NCI-H146 treated with DMSO at 0.1 percent for 48 hours (cell line): ENCODE results near the gene ZKSCAN7.
"Not testable (repeated sequence)": the region's sequence is repeated elsewhere in the genome, so short reads cannot be mapped to it uniquely, and the experiment has no call there.

ENCODE experiments used
- DNase-seq: peaks from one replicate; lab custom pipeline; 2025; ENCODE audit not compliant: unreplicated experiment; lab: John Stamatoyannopoulos, UW

Gene ZKSCAN7

GRCh38 chr3:44554626-44555592 is at the start of gene ZKSCAN7:
ZKSCAN7 (plus strand) TSS chr3:44555193; CDS start chr3:44557048, 1,855 bp downstream.
- peak; percentile 13 for DNase-seq

DNA sequence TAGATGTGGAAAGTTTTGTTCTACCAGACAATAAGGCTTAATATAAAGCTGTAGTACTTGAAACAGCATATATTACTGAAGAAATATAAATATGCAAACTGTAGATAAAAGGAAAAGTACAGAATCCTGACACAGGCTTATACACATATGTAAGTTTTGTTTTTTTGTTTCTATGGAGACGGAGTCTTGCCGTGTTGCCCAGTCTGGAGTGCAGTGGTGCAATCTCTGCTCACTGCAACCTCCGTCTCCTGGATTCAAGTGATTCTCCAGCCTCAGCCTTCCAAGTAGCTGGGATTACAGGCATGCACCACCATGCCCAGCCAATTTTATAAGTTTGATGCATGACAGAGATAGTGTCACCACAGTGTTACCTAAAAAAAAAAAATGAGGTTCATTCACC is 48.4 kb upstream of the ZKSCAN7 start:
- DNase-seq = no peak

DNA sequence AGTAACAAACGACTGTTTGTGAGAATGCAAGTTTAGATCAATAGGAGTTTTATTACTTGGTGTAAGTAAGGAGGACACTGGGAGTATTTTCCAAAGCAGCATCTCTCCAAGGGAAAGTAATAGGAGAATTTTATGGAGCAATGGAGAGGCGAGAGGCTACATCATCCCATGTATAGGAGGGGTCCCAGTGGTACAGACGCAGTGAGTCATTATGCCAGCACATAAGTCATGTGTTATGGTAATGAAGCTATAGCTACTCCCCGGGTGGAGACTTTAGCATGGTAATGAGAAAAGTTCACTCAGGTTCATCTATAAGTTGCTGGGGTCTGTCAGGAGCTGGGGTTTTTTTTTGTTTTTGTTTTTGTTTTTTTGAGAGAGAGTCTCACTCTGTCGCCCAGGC is 48.0 kb upstream of the ZKSCAN7 start:
- DNase-seq = no peak

DNA sequence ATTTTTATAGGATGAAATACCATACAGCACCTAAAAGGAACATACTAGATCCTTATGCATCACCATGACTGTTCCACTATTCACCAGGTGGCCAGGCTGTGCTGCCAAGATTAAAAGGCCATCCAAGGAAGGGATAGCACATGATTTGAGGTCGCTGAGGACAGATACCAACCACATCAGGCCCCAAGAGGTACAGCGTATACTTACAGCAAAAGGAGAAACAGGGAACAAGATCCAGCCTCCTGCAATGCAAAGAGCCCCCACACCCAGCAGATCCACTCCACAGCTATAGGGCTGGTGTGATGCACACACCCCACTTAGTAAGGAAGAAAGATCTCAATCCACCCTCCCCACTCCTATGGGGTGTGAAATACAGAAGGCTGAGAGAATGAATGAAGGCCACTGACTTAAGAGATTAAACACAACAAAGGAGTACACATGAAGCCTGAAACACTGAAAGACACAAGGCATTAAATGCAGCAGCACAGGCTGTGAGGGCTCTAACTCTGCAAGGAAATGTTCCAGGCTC is 45.5 kb upstream of the ZKSCAN7 start:
- DNase-seq = no peak

DNA sequence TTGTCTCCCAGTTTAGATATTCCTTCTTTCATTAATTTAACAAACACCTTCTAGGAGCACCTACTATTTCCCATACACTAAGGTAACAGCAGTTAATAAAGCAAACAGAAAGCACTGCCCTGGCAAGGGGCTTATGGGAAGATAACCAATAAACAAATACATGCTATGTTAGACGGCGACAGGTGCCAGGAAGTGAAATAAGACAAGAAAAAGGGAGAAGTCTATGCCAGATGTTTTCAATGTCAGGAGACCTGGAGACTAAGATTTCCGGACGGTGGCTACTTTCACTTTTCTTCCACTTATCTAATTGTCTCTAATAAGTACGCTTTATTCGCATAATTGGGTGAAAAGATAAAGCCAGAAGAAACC is 45.0 kb upstream of the ZKSCAN7 start:
- no peak for DNase-seq

DNA sequence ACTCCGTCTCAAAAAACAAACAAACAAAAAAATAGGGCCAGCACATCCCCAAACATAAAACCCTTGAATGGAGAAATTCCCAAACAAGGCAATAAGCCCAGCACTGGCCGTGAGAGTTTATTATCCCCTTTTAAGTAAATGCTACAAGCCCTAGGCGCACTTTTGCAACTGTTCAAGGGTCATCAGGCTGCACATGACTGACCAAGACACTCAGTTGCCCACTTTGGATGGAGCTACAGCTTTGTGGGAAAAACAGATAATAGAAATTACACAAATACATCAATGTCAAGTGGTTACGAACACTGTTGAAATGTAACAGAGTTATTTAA is 43.8 kb upstream of the ZKSCAN7 start:
- DNase-seq = no peak

GRCh38 chr3:44513513-44513912 is 41.5 kb upstream of the ZKSCAN7 start:
- no peak for DNase-seq

GRCh38 chr3:44516230-44516629 is 38.8 kb upstream of the ZKSCAN7 start:
- DNase-seq = no peak

- no peak for DNase-seq
These were observed 36.2 kb upstream of the ZKSCAN7 start for GRCh38 chr3:44518782-44519156.

- DNase-seq = no peak
These were observed 33.3 kb upstream of the ZKSCAN7 start for GRCh38 chr3:44521721-44522120.

- DNase-seq = no peak
These were observed 32.5 kb upstream of the ZKSCAN7 start for GRCh38 chr3:44522494-44522933.

- no peak for DNase-seq
These were observed 29.9 kb upstream of the ZKSCAN7 start for GRCh38 chr3:44525060-44525459.

GRCh38 chr3:44529927-44530326 is 25.1 kb upstream of the ZKSCAN7 start:
- no peak for DNase-seq

- no peak for DNase-seq
These were observed 24.1 kb upstream of the ZKSCAN7 start for GRCh38 chr3:44530911-44531310.

DNA sequence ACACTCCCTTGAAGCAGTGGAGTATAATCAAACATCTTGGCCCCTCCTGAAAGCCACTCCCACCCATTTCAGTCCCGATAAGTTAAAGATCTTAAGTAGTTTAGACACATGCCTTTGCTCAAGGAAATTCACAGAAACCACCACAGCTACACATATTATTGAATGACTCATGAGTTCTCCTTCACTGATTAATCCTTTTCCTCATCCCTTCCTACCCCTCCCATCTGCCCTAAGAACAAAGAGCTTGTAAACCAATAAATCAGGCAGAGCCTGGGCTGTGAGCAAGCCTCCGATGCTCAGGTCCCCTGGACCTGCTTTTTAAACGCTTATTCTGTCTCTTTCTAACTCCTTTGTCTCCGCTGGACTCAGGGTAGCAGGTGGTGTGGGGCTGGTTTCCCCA is 20.3 kb upstream of the ZKSCAN7 start:
- not testable (repeated sequence) for DNase-seq

DNA sequence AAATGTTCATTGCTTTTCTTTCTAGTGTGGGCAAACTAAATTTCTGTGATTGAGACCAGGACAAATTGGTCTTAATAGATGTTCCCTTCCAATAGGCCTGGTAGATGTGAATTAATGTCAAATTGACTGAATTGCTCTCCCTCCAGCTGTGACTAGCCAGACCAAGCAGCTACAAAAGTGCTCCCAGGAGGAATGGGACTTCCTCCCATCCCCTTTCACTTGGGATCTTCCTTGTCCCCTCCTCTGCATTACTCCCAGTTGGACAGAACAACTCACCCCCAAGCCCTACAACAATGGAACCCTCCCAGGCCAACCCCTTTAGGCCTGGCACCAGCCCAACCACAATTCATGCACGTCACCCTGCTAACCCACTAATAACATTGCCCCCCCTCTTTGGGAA is 19.6 kb upstream of the ZKSCAN7 start:
- no peak for DNase-seq

DNA sequence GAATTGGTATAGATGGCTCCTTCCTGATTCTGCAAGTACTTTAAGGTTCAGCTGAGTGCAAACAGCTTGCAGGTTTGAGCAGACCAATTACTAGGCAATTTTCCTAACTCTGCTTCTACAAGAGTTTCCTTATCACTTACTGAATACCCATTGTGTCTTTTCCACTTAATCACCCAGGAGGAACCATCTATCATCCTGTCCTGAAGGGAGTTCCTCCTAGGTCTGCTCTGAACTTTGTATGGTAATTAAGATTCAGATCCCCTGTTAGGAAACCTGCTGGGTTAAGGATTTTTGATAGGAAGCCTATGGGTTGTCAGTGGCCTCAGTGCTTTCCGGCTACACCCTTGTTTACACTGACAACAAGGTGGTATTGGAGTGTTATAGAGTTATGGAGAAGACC is 10.2 kb upstream of the ZKSCAN7 start:
- not testable (repeated sequence) for DNase-seq

DNA sequence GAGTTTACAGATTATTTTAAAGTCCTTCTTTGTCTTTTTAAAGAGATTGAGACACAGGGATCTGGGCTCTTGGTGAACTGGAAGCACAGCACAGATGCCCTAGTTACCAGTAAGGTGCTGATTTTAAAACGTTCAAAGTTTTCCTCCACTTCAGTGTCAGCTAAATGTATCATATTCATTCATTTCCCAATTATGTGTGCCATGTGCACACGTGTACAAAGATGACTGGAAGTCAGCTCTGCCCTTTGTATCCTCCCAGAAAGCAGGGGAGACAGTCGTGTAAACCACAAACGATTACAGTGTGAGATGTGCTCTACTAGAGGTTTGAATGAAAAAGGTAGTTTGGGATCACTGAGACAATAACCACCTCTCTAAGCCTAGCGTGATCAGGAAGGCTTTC is 730 bp downstream of the ZKSCAN7 start:
- DNase-seq = no peak

GRCh38 chr3:44557074-44557473 is 2.1 kb downstream of the ZKSCAN7 start:
- no peak for DNase-seq

DNA sequence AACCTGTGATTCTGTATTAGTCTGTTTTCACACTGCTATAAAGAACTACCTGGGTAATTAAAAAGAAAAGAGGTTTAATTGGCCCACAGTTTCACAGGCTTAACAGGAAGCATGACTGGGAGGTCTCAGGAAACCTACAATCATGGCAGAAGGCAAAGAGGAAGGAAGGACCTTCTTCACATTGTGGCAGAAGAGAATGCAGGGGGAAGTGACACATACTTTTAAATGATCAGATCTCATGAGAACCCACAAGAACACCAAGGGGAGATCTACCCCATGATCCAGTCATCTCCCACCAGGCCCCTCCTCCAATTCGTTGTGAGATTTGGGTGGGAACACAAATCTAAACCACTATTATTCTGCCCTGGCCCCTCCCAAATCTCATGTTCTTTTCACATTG is 6.1 kb downstream of the ZKSCAN7 start:
- no peak for DNase-seq

DNA sequence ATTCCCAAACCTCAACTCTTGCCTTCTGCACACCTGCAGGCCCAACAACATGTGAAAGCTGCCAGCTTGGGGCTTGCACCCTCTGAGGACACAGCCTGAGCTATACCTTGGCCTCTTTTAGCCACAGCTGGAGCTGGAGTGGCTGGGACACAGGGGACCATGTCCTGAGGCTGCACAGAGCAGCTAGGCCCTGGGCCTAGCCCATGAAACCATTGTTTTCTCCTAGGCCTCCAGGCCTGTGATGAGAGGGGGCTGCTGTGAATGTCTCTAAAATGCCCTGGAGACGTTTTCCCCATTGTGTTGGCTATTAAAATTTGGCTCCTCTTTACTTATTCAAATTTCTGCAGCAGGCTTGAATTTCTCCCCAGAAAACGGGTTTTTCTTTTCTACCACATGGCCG is 7.2 kb downstream of the ZKSCAN7 start:
- DNase-seq = no peak

- no peak for DNase-seq
These were observed 13.6 kb downstream of the ZKSCAN7 start for GRCh38 chr3:44568561-44568960.

DNA sequence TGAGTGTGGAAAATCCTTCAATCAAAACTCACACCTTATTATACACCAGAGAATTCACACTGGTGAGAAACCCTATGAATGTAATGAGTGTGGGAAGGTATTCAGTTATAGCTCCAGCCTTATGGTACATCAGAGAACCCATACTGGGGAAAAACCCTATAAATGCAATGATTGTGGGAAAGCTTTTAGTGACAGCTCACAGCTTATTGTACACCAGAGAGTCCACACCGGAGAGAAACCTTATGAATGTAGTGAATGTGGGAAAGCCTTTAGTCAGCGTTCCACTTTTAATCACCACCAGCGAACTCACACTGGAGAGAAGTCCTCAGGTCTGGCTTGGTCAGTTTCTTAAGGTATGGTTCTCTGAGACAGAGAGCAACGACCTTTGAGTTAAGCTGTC is 16.0 kb downstream of the ZKSCAN7 start:
- no peak for DNase-seq
